GM21515 (cell line): ENCODE data around the gene ABCC12.

ENCODE experiments used
- ATAC-seq: cut with Tn5 transposase; IDR thresholded peaks from one replicate; pipeline ENCODE4 v1.9.1; 2021; ENCODE audit not compliant: unreplicated experiment

ABCC12 gene

DNA sequence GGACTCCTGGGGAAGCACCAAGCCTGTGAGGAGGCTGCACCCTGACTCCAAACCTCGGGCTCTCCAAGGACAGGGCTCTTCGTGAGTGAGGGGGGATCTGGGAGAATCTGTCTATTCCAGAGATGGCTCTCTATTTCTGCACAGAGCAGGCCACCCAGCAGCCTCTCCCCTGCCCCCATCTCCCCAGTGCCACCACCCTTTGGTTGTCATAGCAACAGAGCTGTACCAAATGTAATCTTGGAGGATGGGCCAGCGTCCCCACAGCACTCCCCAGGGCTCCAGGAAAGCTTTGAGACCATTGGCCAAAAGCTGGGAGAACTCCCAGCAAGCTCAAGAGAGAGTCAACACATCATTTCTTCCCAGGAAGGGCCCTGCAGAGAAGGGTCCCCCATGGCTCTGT lies 49.3 kb downstream of the ABCC12 start:
- ATAC-seq = no peak
